NCI-H345 treated with DMSO at 0.1 percent for 48 hours (cell line): ENCODE data around the gene TBP.

ENCODE experiments used
- DNase-seq: peaks from one replicate; lab custom pipeline; 2025; ENCODE audit not compliant: unreplicated experiment; lab: John Stamatoyannopoulos, UW

Gene TBP

GRCh38 chr6:170533792-170534191 lies 20.4 kb upstream of the TBP start:
- DNase-seq: no peak

GRCh38 chr6:170535004-170535403 lies 19.2 kb upstream of the TBP start:
- DNase-seq: no peak

- no peak for DNase-seq
Measured at GRCh38 chr6:170536671-170537070, 17.5 kb upstream of the TBP start.

- no peak for DNase-seq
Measured at GRCh38 chr6:170537329-170537728, 16.8 kb upstream of the TBP start.

- no peak for DNase-seq
Measured at GRCh38 chr6:170542031-170542719, 12.0 kb upstream of the TBP start.

- peak; percentile 73 for DNase-seq
Measured at GRCh38 chr6:170545405-170545804, 8.8 kb upstream of the TBP start.

- DNase-seq: peak; percentile 86
Measured at GRCh38 chr6:170552765-170553533, 1.2 kb upstream of the TBP start, which contains the start of gene PSMB1. Gene PSMB1 (minus strand): TSS chr6:170553307. CDS start chr6:170553242, 65 bp downstream.

- DNase-seq: peak; percentile 79
Measured at GRCh38 chr6:170553534-170554012, 596 bp upstream of the TBP start.

- DNase-seq: no peak
Measured at GRCh38 chr6:170554796-170555137, 598 bp downstream of the TBP start.

GRCh38 chr6:170555305-170555704 lies 1.1 kb downstream of the TBP start:
- no peak for DNase-seq

GRCh38 chr6:170561555-170561954 lies 7.4 kb downstream of the TBP start:
- no peak for DNase-seq

- no peak for DNase-seq
Measured at GRCh38 chr6:170564936-170565530, 10.9 kb downstream of the TBP start.

- DNase-seq: no peak
Measured at GRCh38 chr6:170572704-170573466, 18.7 kb downstream of the TBP start.

- DNase-seq: no peak
Measured at GRCh38 chr6:170575250-170575649, 21.1 kb downstream of the TBP start.

- no peak for DNase-seq
Measured at GRCh38 chr6:170578909-170579308, 24.7 kb downstream of the TBP start.

GRCh38 chr6:170583756-170584180 lies 29.6 kb downstream of the TBP start:
- DNase-seq: no peak

- DNase-seq: peak; percentile 84
Measured at GRCh38 chr6:170584181-170584953, 30.2 kb downstream of the TBP start, which contains the start of gene PDCD2. Gene PDCD2 (minus strand): TSS chr6:170584637. CDS start chr6:170584581, 56 bp downstream.

GRCh38 chr6:170584954-170585498 lies 30.9 kb downstream of the TBP start:
- DNase-seq: peak; percentile 46

- no peak for DNase-seq
Measured at GRCh38 chr6:170590725-170591124, 36.6 kb downstream of the TBP start.

GRCh38 chr6:170596426-170596825 lies 42.3 kb downstream of the TBP start:
- DNase-seq: no peak
